NCI-H2107 (cell line): ENCODE results near the gene RMC1.
"Not testable (repeated sequence)": the region's sequence is repeated elsewhere in the genome, so short reads cannot be mapped to it uniquely, and the experiment has no call there.

Experiments
- DNase-seq: peaks from one replicate; lab custom pipeline; 2025; lab: John Stamatoyannopoulos, UW

Gene RMC1

GRCh38 chr18:23503038-23503962 lies at the start of gene RMC1:
Gene RMC1 (plus strand): TSS chr18:23503511. CDS start chr18:23503619, 108 bp downstream.
- DNase-seq = peak; percentile 62

- no peak for DNase-seq
Observed at GRCh38 chr18:23453680-23454058, 49.6 kb upstream of the RMC1 start.

DNA sequence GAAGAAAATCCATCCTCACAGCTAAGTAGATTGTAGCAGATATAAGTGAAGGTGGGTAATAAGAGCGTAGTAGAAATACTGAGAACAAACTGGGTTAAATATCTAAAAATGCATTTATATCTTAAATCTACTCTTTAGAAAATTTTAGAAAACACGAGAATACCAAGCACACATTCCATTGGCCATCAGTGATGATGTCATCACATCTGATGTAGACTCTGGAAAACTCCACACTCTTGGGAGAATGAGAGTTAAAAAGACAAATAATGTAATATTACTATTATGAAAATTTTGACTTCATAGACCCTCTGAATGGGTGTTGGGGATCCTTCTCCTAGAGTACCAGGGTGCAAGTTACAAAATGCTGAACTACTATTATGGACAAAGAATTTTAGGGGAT lies 46.5 kb upstream of the RMC1 start:
- no peak for DNase-seq

DNA sequence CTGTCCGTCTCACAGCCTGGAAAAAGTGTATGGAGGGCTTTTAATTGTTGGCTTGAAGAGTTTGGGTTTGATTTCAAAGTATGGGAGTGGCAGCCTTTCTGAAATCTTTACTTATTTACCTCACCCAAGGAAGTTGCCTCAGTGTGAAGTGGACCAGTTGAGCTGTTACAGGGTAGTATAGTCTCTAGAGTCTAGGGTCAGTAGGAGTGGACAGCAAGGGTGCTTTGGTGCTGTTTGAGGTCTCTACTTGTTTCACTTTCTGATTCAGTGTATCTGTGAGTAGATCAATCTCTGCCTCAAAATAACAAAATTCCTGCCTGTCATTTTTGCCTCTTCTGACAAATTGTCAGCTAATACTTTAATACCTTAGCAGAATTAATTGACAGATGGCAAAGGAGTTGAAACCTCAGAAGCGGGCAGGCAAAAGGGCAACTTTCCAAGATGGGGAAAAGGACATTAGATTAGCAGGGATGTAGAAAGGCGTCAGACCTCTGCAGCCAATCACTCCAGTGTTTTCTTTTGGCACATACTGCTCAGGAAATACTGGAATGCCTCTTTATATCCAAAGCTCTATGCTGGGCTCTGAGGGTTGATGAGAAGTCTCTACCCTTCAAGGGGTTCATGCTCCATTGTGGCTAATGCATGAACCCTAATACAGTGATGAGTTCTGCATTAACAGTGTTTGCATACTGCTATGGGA lies 44.3 kb upstream of the RMC1 start:
- DNase-seq = no peak

DNA sequence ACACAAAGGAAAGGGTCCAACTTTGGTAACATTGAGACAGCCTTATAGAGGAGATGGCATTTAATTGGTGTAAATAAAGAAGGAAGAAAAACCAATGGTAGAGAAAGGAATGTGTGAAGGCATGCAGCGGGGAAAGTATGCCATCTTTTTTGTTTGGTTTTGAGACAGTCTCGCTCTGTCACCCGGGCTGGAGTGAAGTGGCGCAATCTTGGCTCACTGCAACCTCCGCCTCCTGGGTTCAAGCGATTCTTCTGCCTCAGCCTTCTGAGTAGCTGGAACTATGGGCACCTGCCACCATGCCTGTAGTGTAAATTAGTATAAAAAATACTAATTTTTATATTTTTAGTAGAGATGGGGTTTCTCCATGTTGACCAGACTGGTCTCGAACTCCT lies 43.8 kb upstream of the RMC1 start:
- DNase-seq = no peak

- no peak for DNase-seq
Observed at GRCh38 chr18:23460285-23461273, 42.7 kb upstream of the RMC1 start.

GRCh38 chr18:23462876-23463275 lies 40.4 kb upstream of the RMC1 start:
- DNase-seq = no peak

GRCh38 chr18:23468753-23469459 lies 34.4 kb upstream of the RMC1 start:
- DNase-seq = no peak

DNA sequence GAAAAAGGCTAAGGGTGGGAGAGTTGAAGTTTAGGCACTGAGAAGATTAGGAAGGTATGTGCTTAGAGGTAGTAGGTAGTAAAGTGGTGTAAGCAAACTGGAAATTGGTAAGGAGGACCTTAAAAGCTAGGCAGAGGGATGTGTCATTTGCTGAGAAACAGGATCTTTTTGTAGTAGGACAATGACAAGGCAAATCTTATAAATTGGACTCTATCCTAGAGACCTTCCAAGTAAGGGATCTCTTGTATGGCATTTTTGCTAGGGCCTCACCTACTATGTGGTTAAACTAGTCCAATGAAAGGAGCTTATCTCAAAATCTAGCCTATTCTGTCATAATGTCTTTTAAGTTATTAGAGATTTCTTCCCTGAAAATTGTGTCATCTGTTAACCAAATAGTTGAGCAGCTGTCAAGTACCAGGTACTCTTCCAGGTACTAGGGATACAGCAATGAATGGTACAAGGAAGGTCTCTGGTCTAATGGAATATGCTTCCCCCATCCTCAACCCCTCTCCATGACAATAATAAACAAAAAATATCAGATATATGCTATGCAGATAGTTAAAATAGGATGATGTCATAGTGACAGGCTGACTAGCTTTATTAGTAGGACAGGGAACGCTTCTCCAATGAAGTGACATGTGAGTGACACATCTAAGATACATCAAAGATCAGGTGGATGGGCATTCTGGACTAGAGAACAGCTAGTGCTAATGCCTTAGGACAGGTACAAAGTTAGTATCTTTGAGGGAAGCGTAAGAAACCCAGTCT lies 32.5 kb upstream of the RMC1 start:
- no peak for DNase-seq

DNA sequence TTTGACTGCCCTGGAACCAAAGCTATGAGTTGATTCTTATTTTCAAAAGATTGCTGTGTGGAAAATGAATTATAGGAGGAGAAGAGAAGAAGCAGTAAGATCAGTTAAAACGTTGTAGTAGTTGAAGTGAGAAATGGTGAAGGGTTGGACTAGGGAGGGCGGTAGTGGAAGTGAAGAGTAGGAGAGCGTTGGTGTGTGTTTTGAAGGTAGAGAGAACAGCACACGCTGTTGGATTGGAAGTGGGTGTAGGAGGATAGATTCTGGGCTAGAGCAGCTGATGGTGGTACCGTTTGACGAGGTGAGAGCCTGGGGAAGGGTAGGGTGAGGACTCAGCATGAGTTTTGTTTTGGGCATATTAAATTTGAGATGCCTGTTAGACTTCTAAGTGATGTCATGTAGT lies 31.8 kb upstream of the RMC1 start:
- DNase-seq = no peak

DNA sequence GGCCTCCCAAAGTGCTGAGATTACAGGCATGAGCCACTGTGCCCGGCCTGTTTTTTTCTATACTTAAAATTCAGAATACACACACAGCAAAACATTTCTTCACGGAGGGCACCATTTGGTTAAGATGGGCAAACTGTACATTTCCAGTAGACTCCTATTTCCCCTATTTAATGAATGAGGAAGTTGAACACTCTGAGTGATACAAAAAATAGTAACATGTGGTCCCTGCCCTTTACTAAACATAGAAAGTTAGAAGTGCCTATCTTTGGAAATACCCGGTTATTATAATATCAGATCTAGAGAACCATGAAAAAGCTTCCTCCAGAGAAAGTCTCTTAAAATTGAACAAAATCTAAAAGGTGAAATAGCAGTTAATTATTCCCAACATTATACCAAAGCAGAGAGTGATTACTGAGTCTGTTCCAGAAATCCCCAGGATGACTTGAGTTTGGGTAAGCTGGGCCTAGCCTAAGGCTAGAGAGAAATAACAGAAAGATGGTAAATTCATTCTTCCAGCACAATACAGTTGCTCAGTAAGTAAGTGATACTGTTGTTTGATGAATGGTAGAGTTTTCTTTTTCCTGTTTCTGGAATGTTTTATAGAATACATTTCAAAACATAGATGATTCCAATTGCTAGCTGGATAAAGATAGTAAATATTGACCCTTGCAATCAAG lies 23.3 kb upstream of the RMC1 start:
- DNase-seq = no peak

- DNase-seq = no peak
Observed at GRCh38 chr18:23484561-23485182, 18.6 kb upstream of the RMC1 start.

DNA sequence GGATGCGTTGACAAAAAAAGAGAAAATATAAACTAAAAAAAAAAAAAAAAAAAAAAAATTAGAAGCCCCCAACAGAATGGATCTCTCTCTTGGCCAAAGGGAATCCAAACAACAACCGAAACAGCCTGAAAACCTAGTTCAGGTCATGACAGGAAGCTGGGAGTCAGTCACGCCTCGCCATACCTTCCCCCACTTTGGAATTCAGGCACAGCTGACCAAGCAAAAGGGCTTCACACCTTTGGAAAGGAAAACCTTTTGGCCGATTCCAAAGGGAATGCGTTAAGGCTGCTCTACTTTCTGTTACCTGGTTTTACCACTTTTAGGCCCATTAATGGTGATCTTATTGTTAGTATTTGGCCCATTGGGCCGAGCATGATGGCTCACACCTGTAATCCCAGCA lies 17.9 kb upstream of the RMC1 start:
- no peak for DNase-seq

- DNase-seq = no peak
Observed at GRCh38 chr18:23487738-23488570, 15.4 kb upstream of the RMC1 start.

- DNase-seq = not testable (repeated sequence)
Observed at GRCh38 chr18:23489586-23489985, 13.7 kb upstream of the RMC1 start.

GRCh38 chr18:23493654-23494053 lies 9.7 kb upstream of the RMC1 start:
- no peak for DNase-seq

DNA sequence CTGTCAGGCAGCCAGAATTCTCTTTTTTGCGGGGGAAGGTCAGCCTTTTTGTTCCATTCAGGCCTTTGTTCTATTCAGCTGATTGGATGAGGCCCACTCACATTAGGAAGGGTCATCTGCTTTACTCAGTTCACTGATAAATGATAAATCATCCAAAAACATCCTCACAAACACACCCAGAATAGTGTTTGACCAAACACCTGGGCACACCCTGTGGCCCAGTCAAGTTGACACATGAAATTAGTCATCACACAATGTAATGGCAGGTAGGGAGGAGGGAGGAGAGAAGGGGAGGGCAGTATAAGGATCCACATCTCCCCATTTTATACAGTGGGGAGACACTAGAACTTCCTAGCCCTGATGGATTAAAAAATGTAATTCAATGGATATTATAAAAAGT lies 8.3 kb upstream of the RMC1 start:
- DNase-seq = no peak

GRCh38 chr18:23495723-23496440 lies 7.4 kb upstream of the RMC1 start:
- DNase-seq = no peak
